UCSD-AML1 (cell line): ENCODE data around the gene RTKN2.
"Not testable (repeated sequence)": the region's sequence is repeated elsewhere in the genome, so short reads cannot be mapped to it uniquely, and the experiment has no call there.

ENCODE experiments used
- DNase-seq: peaks from one replicate; lab custom pipeline; 2025; ENCODE audit not compliant: unreplicated experiment; lab: John Stamatoyannopoulos, UW

The RTKN2 gene, protein sequence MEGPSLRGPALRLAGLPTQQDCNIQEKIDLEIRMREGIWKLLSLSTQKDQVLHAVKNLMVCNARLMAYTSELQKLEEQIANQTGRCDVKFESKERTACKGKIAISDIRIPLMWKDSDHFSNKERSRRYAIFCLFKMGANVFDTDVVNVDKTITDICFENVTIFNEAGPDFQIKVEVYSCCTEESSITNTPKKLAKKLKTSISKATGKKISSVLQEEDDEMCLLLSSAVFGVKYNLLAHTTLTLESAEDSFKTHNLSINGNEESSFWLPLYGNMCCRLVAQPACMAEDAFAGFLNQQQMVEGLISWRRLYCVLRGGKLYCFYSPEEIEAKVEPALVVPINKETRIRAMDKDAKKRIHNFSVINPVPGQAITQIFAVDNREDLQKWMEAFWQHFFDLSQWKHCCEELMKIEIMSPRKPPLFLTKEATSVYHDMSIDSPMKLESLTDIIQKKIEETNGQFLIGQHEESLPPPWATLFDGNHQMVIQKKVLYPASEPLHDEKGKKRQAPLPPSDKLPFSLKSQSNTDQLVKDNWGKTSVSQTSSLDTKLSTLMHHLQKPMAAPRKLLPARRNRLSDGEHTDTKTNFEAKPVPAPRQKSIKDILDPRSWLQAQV

DNA sequence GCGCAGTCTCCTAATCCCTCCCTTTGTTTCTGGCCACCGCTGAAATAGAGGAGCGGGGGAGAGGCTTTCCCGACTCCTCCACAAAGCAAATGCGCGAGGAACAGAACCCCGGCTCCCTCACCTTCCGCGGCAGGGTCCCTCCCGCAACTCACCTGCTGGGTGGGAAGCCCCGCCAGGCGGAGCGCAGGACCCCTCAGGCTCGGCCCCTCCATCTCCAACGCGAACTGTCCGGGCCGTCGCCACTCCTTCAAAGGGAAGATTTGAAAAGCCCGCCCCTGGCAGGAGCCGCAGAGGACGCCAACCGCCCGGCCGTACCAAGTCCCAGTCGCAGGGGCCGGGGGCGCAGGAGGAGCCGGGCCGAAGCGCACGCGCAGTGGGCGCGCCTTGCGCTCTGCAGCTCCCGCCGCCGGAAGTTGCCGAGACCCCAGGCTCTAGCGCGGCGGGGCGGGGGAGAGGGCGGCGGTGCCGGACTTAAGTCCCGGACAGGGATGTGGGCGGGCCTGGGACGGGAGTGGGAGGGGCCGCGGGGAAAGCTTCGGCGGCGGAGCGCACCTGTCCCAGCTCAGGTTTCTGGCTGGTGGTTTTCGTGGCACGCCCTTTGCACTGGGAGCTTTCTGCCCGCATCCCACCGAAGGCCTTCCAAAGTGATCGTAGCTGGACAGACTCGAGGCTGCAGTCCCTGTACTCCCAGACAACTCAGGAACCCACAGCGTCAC lies at the start of gene RTKN2:
TSS of gene RTKN2 (minus strand) at position 446 of the 716 bp plus-strand sequence. CDS start at position 212, 234 bp downstream.
- peak; percentile 51 for DNase-seq

DNA sequence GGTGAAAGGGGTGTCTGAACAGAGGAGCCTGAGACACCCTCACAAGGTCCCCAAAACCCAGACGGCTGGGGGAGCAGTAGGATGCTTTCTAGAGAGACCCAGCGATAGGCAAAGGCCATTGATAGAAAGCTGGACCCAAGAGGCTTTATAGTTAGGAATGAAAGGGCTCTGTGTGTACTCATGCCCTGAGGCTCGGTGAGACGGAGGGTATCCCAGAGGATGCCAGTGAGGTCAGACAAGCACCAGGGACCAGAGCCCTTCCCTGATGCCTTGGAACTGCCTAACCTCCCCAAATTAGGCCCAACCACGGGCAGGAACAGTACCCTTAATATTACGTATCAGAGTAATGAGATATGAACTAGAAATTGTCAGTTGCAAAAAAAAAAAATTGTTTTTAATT lies 48.6 kb upstream of the RTKN2 start:
- DNase-seq: no peak

DNA sequence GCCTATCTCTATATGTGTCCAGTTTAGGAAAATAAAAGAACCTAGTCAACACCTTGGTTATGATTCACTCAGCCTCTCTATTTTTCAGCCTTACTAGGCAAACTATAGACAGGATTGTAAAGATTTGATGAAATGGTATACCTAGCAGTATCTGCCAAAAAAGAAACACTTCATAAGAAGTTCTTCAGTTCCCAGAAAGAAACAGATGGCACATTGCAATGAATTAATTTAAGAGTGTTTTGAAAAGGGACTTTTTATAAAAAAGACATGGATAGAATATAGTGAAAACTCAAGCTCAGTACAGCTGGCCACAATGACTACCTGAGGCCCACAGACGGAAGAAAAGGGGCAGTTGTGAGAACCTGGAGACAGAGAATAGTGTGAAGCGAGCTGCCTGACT lies 40.6 kb upstream of the RTKN2 start:
- DNase-seq: no peak

DNA sequence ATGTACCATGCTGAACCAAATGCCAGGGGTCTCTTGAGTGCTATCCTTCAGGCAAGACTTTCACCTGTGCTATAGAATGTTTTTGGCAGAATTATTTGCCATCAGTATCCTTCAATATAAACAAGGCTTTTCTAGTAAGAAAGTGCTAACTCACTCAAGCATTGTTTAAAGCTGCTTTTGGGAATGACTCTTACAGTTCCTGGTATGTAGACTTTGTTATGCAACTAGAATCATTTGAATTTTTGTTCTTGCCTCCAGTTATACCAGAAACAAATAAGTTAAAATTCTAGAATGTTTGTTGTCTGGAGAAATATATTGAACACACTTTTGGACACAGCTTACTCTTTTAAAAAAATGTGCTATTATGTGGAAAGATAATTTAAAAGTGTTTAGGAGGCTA lies 39.5 kb upstream of the RTKN2 start:
- DNase-seq: no peak

DNA sequence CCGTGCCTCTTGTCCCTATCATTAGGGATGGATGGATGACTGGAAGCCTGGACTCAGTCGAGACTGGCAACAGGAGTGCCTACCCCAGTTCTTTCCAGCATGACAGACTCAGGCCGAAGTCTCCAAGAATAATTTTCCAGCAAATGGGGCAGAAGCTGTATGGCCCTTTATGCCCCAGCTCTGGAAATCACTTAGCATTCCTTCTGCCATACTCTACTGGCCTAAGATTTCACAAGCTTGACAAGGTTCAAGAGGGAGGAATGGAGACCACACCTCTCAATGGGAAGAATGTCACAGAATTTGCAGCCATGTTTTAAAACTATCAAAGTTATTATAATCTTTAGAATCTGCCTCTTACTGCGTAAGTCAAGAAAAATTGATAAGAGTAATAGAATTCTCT lies 39.0 kb upstream of the RTKN2 start:
- no peak for DNase-seq

DNA sequence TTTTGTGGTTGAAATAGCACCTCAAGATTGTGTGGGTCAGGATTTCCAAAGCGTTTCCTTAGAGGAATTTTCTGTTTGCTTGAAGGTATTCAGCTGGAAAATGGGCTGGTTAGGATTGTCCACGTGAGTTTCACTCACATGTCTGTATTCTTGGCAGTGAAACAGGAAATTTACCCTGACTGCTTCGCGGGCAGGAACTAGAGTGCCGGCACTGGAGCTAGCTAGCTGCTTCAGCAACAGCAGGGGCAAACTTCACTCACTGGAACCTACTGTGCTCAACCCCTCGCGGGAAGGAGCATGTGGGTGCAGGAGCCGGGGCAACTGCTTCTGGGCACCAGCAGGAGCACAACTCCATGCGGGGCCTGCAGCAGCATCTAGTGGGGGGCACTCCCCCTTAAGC lies 38.0 kb upstream of the RTKN2 start:
- DNase-seq: no peak

DNA sequence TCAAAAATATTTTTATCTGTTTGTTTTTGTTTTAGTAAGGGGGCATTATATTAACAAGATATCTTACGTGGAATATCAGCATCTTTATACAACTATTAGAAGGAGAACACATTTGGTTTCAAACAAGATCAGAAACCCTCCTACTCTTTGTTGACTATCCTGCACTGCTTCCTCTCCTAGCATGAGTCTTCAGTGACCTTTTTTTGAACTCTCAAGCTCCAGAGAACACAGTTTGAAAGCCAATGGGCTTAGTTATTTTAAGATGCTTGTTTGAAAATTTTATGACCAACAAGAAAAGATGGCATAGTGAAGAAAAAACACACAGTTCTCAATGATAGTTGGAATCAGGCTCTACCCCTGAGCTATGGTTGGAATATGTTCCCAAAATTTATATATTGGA lies 37.2 kb upstream of the RTKN2 start:
- no peak for DNase-seq

DNA sequence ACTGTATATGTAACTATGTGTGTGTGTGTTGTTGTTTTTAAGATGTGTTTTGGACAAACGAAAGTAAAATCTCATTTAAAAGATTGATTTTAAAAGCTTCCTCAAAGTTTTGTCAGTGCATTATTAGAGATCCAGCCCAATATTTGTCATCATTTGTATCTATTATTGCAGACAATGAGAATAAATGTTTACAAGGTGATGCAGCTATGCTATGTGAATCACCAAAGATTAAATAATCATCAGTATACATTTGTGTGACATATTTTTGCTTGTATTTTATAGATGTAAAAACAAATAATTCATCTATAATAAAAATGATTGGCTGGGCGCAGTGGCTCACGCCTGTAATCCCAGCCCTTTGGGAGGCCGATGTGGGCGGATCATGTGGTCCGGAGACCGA lies 35.3 kb upstream of the RTKN2 start:
- DNase-seq: no peak

DNA sequence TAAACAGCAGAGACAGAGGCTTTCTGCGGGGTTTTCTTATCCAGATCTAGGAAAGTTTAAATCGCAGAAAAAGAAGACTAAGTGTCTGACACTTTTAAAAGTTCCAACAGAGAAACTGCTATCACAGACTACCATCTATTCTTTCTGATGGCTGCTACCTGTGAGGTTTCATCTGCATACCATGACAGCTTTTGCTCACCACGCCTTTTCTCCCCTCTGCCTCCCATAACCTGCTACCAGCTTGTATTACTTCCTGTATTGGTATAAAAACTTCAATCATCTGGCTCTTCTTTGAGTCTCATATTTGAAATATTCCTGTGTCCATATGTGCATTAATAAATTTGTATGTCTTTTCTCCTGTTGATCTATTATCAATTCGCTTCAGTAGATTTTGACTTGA lies 34.1 kb upstream of the RTKN2 start:
- DNase-seq: no peak

DNA sequence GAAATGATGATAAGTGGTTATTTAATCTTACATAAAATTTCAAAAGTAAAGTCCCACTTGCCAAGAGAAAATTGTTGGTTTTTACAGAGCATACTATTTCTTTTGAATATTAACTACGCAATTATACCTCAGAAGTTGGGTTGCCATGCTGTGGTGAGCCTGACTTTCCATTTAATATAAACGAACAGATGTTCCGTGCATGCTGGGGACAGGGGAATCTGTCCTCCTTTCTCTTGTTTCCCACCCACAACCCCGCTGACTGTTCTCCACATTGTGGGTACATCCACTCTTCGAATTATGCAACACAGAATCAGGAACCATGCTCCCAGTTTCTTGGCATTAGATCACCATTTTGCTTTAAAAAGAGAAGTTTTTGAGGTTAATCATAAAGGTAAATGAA lies 29.2 kb upstream of the RTKN2 start:
- no peak for DNase-seq

DNA sequence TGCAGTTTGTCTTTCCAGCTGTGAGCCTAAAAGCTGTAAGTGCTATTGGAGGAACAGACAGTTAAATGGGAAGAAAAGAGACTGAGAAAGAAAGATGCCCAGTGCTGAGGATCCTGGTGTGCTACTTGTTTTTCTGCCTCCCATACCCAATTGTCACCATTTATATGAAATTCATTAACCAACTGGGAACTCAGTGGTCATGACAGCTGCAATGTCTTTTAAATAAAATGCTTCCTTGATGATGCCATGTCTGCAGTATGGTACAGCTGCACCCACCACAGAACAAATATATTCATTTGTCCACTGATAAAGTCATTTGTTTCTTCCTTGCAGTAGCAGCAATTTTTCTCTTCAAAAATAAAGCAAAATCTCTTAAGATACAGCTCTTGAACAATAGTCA lies 15.6 kb upstream of the RTKN2 start:
- no peak for DNase-seq

DNA sequence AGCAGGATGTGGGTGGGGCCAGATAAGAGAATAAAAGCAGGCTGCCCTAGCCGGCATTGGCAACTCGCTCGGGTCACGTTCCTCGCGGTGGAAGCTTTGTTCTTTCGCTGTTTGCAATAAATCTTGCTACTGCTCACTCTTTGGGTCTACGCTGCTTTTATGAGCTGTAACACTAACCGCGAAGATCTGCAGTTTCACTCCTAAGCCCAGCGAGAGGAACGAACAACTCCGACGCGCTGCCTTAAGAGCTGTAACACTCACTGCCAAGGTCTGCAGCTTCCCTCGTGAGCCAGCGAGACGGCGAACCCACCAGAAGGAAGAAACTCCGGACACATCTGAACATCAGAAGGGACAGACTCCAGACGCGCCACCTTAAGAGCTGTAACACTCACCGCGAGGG lies 12.7 kb upstream of the RTKN2 start:
- not testable (repeated sequence) for DNase-seq

DNA sequence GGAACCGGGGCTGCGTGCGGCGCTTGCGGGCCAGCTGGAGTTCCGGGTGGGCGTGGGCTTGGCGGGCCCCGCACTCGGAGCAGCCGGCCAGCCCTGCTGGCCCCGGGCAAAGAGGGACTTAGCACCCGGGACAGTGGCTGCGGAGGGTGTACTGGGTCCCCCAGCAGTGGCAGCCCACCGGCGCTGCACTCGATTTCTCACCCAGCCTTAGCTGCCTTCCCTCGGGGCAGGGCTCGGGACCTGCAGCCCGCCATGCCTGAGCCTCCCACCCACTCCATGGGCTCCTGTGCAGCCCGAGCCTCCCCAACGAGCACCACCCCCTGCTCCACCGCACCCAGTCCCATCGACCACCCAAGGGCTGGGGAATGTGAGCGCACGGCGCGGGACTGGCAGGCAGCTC lies 11.7 kb upstream of the RTKN2 start:
- DNase-seq: not testable (repeated sequence)

DNA sequence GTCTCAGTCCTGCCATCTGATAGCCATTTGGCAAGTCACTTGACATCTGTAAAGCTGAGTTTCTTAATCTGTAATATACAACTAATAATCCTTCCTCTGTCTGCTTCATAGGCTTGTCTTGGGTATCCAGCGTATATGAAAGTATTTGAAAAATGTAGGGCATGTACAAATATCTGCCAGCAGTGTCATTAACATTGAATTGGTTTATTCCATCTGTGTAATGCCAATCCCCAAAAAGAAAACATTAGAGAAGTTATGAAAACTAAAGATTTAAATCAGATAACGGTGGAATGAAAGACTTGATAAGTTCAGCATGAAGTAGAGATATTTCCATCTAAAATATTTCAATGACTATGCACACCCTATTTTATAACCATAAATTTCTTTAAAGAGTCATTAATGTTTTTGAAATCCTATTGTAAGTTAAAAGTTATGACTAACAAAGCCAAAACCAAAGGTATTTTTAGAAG lies 9.8 kb upstream of the RTKN2 start:
- DNase-seq: no peak

DNA sequence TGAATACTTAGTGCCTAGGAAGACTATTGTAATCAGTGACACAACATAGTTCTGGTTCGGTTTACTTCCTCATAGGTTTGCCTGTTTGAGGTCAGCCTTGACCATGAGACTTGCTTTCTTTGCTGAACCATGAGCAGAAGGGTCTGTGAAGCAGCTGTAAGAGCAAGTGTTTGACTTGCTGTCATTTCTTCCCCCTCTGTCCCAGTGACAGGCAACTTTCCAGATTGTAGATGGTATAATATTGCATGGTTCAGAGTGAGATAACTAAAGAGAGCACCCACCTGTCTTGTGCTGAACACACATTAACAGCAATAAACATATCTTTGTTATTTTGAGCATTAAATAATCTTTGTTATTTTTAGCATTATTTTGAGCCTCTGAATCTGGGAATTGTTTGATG lies 9.3 kb upstream of the RTKN2 start:
- DNase-seq: no peak

DNA sequence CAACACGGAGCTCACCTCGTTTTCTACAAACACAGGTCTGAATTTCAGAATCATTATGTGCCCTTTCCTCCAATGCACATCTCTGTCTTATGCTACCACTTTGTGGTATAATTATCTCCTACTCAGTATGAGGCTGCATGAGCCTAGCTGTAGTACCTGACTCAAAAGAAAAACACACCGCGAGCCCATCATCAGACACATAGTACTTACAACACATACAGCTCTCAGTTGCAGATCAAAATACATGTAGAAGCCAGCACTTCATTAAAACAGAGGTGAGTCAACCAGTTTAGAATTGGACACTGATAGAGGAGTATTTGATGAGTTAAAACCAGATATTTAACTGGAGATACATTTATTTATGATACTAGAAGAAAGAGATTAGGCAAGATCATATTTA lies 1.4 kb upstream of the RTKN2 start:
- no peak for DNase-seq

DNA sequence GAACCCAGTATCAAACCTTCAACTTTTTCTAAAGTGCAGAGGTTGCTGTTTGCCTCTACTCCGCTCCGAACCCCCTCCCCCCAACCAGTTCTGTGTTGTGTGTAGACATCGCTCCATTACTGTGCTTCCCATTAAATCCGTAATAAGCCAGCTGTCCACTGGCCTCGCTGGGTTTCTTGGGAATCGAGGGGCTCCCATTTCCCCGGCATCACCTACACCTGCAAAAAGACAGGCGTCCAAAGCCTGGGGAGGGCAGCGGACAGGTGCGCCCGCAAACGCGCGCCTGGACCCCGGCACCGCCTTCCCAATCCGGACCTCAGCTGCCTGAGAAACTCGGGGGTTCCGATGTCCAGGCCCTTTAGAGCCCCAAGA lies 631 bp downstream of the RTKN2 start:
- DNase-seq: no peak

DNA sequence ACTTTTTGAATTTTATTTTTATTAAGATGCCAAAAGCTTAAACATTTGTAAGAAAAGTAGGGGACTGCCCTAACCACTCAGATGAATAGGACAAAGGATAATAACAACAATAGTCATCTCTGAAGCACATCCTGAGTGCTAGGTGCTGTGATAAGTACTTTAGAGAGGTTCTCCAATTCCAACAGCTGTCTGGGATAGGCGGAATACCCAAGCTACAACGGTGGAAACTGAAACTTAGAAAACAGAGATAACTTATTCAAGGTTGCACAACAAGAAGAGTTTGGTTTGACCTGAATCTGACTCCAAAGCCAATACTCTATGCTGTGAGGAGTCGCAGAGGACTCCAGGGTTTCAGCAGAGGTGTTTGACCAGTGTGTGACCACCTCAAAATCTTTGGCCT lies 2.0 kb downstream of the RTKN2 start:
- DNase-seq: no peak

DNA sequence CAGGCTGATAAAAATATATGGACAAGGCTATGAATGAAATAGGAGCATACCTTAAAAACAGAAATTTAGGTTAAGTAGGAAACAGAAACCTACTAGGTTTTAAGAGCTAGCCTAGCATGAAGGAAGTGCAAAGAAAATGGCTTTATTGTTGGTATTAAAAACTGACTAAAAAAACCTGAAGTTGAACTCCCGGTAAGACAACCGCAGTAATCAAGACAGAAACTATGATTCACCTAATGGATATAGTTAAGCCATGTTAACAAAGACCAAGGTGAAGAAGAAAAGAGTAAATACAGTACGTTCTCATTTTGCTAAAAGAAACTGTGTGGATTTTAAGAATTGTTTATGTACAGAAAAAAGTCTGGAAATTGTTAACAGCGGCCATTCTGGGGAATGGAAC lies 2.5 kb downstream of the RTKN2 start:
- DNase-seq: no peak

DNA sequence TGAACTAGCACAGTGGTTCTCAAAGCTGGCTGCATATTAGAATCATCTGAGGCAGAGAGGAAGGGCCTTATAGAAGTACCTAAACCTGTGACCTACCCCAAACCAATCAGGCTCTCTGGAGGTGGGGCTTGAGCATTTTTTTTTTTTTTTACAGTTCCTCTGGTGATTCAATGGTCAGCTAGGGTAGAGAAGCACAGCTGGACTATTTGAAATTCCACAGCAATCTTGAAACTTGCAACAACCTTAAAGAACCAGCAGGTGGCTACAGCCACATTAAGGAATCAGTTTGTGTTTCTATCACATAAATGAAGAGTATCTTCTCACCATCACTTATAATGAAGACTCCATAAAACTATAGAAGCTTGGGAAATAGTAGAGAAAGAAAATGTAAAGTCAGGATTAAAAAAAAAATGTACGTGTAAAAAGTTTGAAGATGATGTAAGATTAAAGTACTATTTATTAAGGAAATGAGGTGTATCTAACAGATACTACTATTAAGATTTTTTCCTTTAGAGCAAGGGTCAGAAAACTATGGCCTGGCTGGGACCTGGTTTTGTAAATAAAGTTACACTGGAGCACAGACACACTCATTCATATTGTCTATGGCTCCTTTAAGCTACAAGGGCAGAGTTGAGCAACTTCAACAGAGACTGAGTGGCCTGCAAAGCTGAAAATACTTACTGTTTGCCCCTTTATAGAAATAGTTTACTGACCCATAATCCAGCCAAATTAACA lies 3.8 kb downstream of the RTKN2 start:
- no peak for DNase-seq

DNA sequence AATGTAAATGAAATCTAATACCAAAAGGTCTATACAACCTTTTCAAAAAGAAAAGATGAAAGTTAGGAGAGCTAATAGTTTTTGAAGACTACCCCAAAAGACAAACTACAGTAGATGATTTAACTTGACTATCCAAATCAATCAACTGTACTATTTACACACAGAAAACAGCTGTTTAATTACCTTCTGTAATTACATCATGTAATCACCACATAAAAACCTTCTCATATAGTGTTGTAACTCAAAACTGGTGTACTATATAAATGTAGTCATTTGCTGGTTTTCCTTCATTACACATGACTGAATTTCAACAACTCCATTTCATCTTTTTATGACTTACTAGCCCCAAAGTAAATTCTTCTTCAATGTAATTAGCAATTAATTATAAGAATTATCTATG lies 4.5 kb downstream of the RTKN2 start:
- no peak for DNase-seq
